ENCODE data around the gene PLEKHO1. TPM values are rescaled to one million over a fixed set of nuclear protein-coding genes. Genes with fewer than 3 reads are reported as not detected.

The PLEKHO1 gene
- total and polyA plus RNA-seq, 2 of the 4 experiments (the other 2 are of a cell fraction) = 51.4 to 56.0 TPM

- Histone ChIP-seq H3K18ac (ENCODE audit: low read depth, low read length) (no peak overlapping the region), H2BK15ac (ENCODE audit: low read depth, low read length) (no peak overlapping the region), H3K14ac (replicated peaks; ENCODE audit: low read depth, low read length) (no peak overlapping the region), H3K56ac (ENCODE audit: extremely low read depth, insufficient read depth, low read length) (no peak overlapping the region), H2AK5ac (ENCODE audit: low read depth, low read length) (no peak overlapping the region), H3K9me1 (ENCODE audit: insufficient read depth, low read length) (no peaks in the 10 kb centered on the region), H4K91ac (ENCODE audit: insufficient read depth, low read depth, low read length) (no peak overlapping the region), H3K4me3 (ENCODE audit: insufficient read depth, low read depth, low read length) (no peak overlapping the region), H3K27ac (ENCODE audit: insufficient read depth, low read length) (no peak overlapping the region), H2AFZ (replicated peaks; ENCODE audit: low read length, poor library complexity) (no peak overlapping the region), H4K5ac (ENCODE audit: low read depth, low read length) (no peak overlapping the region), H3K4me1 (ENCODE audit: control insufficient read depth, insufficient read depth, low read length) (peaks cover 2% of the 10 kb centered on the region; the same call in 1 of the 2 replicates), H2BK5ac (ENCODE audit: low read depth, low read length, poor library complexity, severe bottlenecking) (no peak overlapping the region), H2AK9ac (replicated peaks; ENCODE audit: low read depth, low read length, poor library complexity) (no peak overlapping the region), H3K36me3 (ENCODE audit: control insufficient read depth, insufficient read depth, low read length) (no peaks in the 10 kb centered on the region), H3K23ac (ENCODE audit: low read depth, low read length) (no peak overlapping the region), H3K4ac (ENCODE audit: low read depth, low read length) (no peak overlapping the region), H2BK120ac (ENCODE audit: low read depth, low read length) (no peak overlapping the region), H4K8ac (ENCODE audit: low read depth in 2 of 2, low read length in 2 of 2) (no peak overlapping the region), H2BK20ac (ENCODE audit: low read depth, low read length) (no peak overlapping the region), H3K9me3 (ENCODE audit: control insufficient read depth, insufficient read depth, low read length) (no peaks in the 10 kb centered on the region), H4K20me1 (ENCODE audit: insufficient read depth, low read length) (no peaks in the 10 kb centered on the region), H3K27me3 (ENCODE audit: control insufficient read depth, insufficient read depth, low read length) (no peaks in the 10 kb centered on the region), H3K4me2 (ENCODE audit: low read depth, low read length) (no peak overlapping the region), H3K9ac (ENCODE audit: low read depth, low read length) (no peak overlapping the region), H3K79me1 (ENCODE audit: low read depth in 1 of 2, low read length in 2 of 2) (no peaks in the 10 kb centered on the region)
- TF ChIP-seq RFX5 (IDR thresholded peaks at IDR 0.05; ENCODE audit: low read depth, low read length) (no peak), RCOR1 (IDR thresholded peaks at IDR 0.05; ENCODE audit: insufficient replicate concordance, low read length) (no peak), MAZ (IDR thresholded peaks at IDR 0.05; ENCODE audit: borderline replicate concordance, low read depth, low read length) (no peak), CEBPB (IDR thresholded peaks at IDR 0.05; ENCODE audit: low read depth, low read length) (no peak), NFE2L2 (IDR thresholded peaks at IDR 0.05; ENCODE audit: low read depth, low read length) (no peak)
- in situ Hi-C loops (cut with MboI; ENCODE audit: low sequenced_read_pairs) = no loop called here
- DNase-seq (no peak), ATAC-seq (ENCODE audit: low read depth) (no peak)
- ChIA-PET CTCF (interaction anchor here (1.8 kb wide), 1 partner anchor 14 kb away, joined by 5 read pairs; no protein-coding TSS in a partner anchor), POLR2A (ENCODE audit: unreplicated experiment) (no interaction called here)
- intact Hi-C loops (cut with micrococcal nuclease) = no loop called here
- no CpG with 5 or more reads among the region's 3 CpGs for WGBS, 2 experiments (ENCODE audit: extremely low coverage in 2 of 2, insufficient read length in 1 of 2)
- no TSS peak for BruUV-seq (replicated peaks)
- dilution Hi-C loops (cut with HindIII; ENCODE audit: low sequenced_read_pairs, unreplicated experiment) = no loop called here
Observed at GRCh38 chr1:150183061-150183460, 33.3 kb downstream of the PLEKHO1 start.
